ENCODE results near the gene RYR3.

RYR3 gene

GRCh38 chr15:33677238-33677830 is 366.6 kb downstream of the RYR3 start:
- Histone ChIP-seq H3K4me2 (ENCODE audit: low read depth, low read length) (no peak overlapping the region), H3K27ac (ENCODE audit: low read length) (no peak overlapping the region), H2AFZ (ENCODE audit: low read length) (no peak overlapping the region), H3K36me3 (replicated peaks; ENCODE audit: insufficient read depth, low read length) (no peaks in the 10 kb centered on the region), H3K9me3 (replicated peaks; ENCODE audit: insufficient read depth, low read length) (no peaks in the 10 kb centered on the region), H4K20me1 (ENCODE audit: insufficient read depth, low read length) (no peaks in the 10 kb centered on the region), H3K27me3 (replicated peaks; ENCODE audit: insufficient read depth, low read length) (no peaks in the 10 kb centered on the region; the same call in 1 of the 2 replicates), H3K4me1 (ENCODE audit: low read length) (peaks cover 1% of the 10 kb centered on the region), H3F3A (ENCODE audit: insufficient read depth, low read length) (no peaks in the 10 kb centered on the region), H3K9ac (ENCODE audit: low read length) (no peak overlapping the region), H3K9me2 (replicated peaks; ENCODE audit: insufficient read depth, low read length) (no peaks in the 10 kb centered on the region), H3K4me3 (ENCODE audit: low read length) (no peak overlapping the region), H3K79me2 (ENCODE audit: low read length) (no peaks in the 10 kb centered on the region)
- no peak for TF ChIP-seq CTCF (IDR thresholded peaks at IDR 0.05; ENCODE audit: low read length)
- no peak for TF ChIP-seq EZH2 (optimal IDR thresholded peaks at IDR 0.05; ENCODE audit: low read depth, low read length)
- no peak for TF ChIP-seq EZH2phosphoT487 (IDR thresholded peaks at IDR 0.05; ENCODE audit: low read length)
- DNase-seq: no peak

GRCh38 chr15:33678176-33678575 is 367.4 kb downstream of the RYR3 start:
- no peak for TF ChIP-seq EZH2 (optimal IDR thresholded peaks at IDR 0.05; ENCODE audit: low read depth, low read length)
- no peak for TF ChIP-seq CTCF (IDR thresholded peaks at IDR 0.05; ENCODE audit: low read length)
- TF ChIP-seq EZH2phosphoT487 (IDR thresholded peaks at IDR 0.05; ENCODE audit: low read length): no peak
- no peak overlapping the region for H3K4me2 ChIP-seq (ENCODE audit: low read depth, low read length)
- no peaks in the 10 kb centered on the region; the same call in 1 of the 2 replicates for H3K27me3 ChIP-seq (replicated peaks; ENCODE audit: insufficient read depth, low read length)
- H4K20me1 ChIP-seq (ENCODE audit: insufficient read depth, low read length): no peaks in the 10 kb centered on the region
- H3K9ac ChIP-seq (ENCODE audit: low read length): no peak overlapping the region
- no peaks in the 10 kb centered on the region for H3K4me1 ChIP-seq (ENCODE audit: low read length)
- no peak for DNase-seq
- no peaks in the 10 kb centered on the region for H3K79me2 ChIP-seq (ENCODE audit: low read length)
- no peak overlapping the region for H2AFZ ChIP-seq (ENCODE audit: low read length)
- H3K9me2 ChIP-seq (replicated peaks; ENCODE audit: insufficient read depth, low read length): no peaks in the 10 kb centered on the region
- H3K4me3 ChIP-seq (ENCODE audit: low read length): no peak overlapping the region
- no peaks in the 10 kb centered on the region for H3F3A ChIP-seq (ENCODE audit: insufficient read depth, low read length)
- no peaks in the 10 kb centered on the region for H3K9me3 ChIP-seq (replicated peaks; ENCODE audit: insufficient read depth, low read length)
- H3K27ac ChIP-seq (ENCODE audit: low read length): no peak overlapping the region
- H3K36me3 ChIP-seq (replicated peaks; ENCODE audit: insufficient read depth, low read length): no peaks in the 10 kb centered on the region

- no peaks in the 10 kb centered on the region for H3K9me2 ChIP-seq (replicated peaks; ENCODE audit: insufficient read depth, low read length)
- no peaks in the 10 kb centered on the region for H4K20me1 ChIP-seq (ENCODE audit: insufficient read depth, low read length)
- DNase-seq: no peak
- H3K27ac ChIP-seq (ENCODE audit: low read length): no peak overlapping the region
- H3K36me3 ChIP-seq (replicated peaks; ENCODE audit: insufficient read depth, low read length): no peaks in the 10 kb centered on the region
- no peak overlapping the region for H3K4me3 ChIP-seq (ENCODE audit: low read length)
- no peaks in the 10 kb centered on the region for H3K27me3 ChIP-seq (replicated peaks; ENCODE audit: insufficient read depth, low read length)
- TF ChIP-seq CTCF (IDR thresholded peaks at IDR 0.05; ENCODE audit: low read length) (no peak), EZH2phosphoT487 (IDR thresholded peaks at IDR 0.05; ENCODE audit: low read length) (no peak), EZH2 (optimal IDR thresholded peaks at IDR 0.05; ENCODE audit: low read depth, low read length) (no peak)
- no peak overlapping the region for H2AFZ ChIP-seq (ENCODE audit: low read length)
- no peak overlapping the region for H3K4me2 ChIP-seq (ENCODE audit: low read depth, low read length)
- no peaks in the 10 kb centered on the region for H3F3A ChIP-seq (ENCODE audit: insufficient read depth, low read length)
- H3K4me1 ChIP-seq (ENCODE audit: low read length): no peaks in the 10 kb centered on the region
- no peak overlapping the region for H3K9ac ChIP-seq (ENCODE audit: low read length)
- H3K9me3 ChIP-seq (replicated peaks; ENCODE audit: insufficient read depth, low read length): no peaks in the 10 kb centered on the region
- H3K79me2 ChIP-seq (ENCODE audit: low read length): no peaks in the 10 kb centered on the region
Measured at GRCh38 chr15:33678602-33679001, 367.8 kb downstream of the RYR3 start.
